ENCODE results near the gene ARID3A. TPM values are rescaled to one million over a fixed set of nuclear protein-coding genes. Genes with fewer than 3 reads are reported as not detected.
A peak's percentile ranks its signal among the peaks of the same experiment; 100 is the strongest.

Gene ARID3A
- total RNA-seq, 4 donors from 2014 or later: 1.8 to 9.9 (median 7.8) TPM

- peak overlapping the region; percentile 81 to 91 (median 88) for H3K27ac ChIP-seq
Measured at GRCh38 chr19:892243-892893, 33.5 kb upstream of the ARID3A start.

DNA sequence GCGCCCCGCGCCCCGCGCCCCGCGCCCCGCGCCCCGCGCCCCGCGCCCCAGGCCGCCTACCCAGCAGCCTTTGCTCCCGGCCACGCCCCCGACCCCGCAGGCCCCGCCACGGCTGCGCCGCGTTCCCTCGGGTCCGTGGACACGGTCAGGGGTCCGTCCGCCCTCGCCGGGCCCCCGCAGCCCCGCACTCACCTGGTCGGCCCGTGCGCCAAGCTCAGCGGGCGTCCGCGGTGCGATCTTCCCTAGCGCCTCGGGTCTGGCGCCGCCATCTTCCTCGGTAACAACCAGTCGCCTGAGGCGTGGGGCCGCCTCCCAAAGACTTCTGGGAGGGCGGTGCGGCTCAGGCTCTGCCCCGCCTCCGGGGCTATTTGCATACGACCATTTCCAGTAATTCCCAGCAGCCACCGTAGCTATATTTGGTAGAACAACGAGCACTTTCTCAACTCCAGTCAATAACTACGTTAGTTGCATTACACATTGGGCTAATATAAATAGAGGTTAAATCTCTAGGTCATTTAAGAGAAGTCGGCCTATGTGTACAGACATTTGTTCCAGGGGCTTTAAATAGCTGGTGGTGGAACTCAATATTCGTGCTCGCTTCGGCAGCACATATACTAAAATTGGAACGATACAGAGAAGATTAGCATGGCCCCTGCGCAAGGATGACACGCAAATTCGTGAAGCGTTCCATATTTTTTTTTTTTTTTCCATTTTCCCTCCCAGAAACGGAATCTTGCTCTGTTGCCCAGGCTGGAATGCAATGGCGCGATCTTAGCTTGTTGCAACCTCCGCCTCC, 32.7 kb upstream of the ARID3A start, which contains the start of the genes MED16 and RNU6-9:
Gene MED16, minus strand, starts transcription at position 294 of the 796 bp plus-strand sequence. CDS start 2,056 bp downstream, outside the sequence.
Gene RNU6-9, plus strand, starts transcription at position 591 of the 796 bp plus-strand sequence.
- peak; percentile 98 to 99 for ATAC-seq
- intact Hi-C loops (cut with DNase I; ENCODE audit: low total_unique reads): loop anchor here (1.0 kb wide), 2 partner anchors 20 to 96 kb away; partner anchors contain the start of genes PTBP1 and R3HDM4

More at GRCh38 chr19:892243-892893, 33.5 kb upstream of the ARID3A start:
- Histone ChIP-seq H3K4me1 (peaks cover 0 to 9% of the 10 kb centered on the region in 2 donors), H3K36me3 (peaks cover 0 to 14% of the 10 kb centered on the region in 2 donors), H3K4me3 (peak overlapping the region; percentile 73 to 84 (median 75)), H3K9me3 (no peaks in the 10 kb centered on the region), H3K27me3 (no peaks in the 10 kb centered on the region)
- intact Hi-C loops (cut with DNase I; ENCODE audit: low total_unique reads): no loop called here
- in situ Hi-C loops (cut with MboI; ENCODE audit: low sequenced_read_pairs in 4 of 4): no loop called here
- ATAC-seq (no peak), DNase-seq (no peak)
- TF ChIP-seq CTCF (IDR thresholded peaks at IDR 0.05 in 4 of 5, conservative IDR thresholded peaks at IDR 0.05 in 1 of 5): no peak
- no peak for TF ChIP-seq POLR2A (IDR thresholded peaks at IDR 0.05)

DNA sequence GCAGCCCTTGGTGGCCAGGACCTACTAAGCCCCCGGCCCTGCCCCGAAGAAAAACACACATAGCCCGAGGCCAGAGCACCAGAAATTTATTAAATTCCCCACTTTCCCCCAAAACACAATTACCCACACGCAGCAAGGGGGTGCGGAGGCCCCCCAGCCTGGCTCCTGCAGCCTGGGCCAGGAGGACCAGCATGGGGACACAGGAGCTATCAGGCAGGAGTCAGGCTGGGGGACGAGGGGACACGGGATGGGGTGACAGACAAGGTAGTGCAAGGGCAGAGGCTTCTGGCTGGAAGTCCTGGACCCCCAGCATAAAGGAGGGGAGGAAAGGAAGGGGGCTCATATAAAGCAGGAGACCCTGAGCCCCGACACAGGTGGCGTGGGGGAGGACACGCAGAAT, 29.4 kb upstream of the ARID3A start:
- H3K27ac ChIP-seq: no peak overlapping the region
- H3K27me3 ChIP-seq: no peaks in the 10 kb centered on the region
- in situ Hi-C loops (cut with MboI; ENCODE audit: low sequenced_read_pairs in 4 of 4): no loop called here
- H3K4me3 ChIP-seq: no peak overlapping the region
- intact Hi-C loops (cut with DNase I; ENCODE audit: low total_unique reads): no loop called here
- H3K9me3 ChIP-seq: no peaks in the 10 kb centered on the region
- DNase-seq: no peak
- no peak for ATAC-seq
- H3K36me3 ChIP-seq: peaks cover 0 to 15% of the 10 kb centered on the region in 2 donors
- no peak for TF ChIP-seq POLR2A (IDR thresholded peaks at IDR 0.05)
- no peak for TF ChIP-seq CTCF (IDR thresholded peaks at IDR 0.05 in 4 of 5, conservative IDR thresholded peaks at IDR 0.05 in 1 of 5)
- peaks cover 0 to 9% of the 10 kb centered on the region in 2 donors for H3K4me1 ChIP-seq

More for the DNA sequence above, 32.7 kb upstream of the ARID3A start, which contains the start of the genes MED16 and RNU6-9:
- H3K9me3 ChIP-seq: no peaks in the 10 kb centered on the region
- TF ChIP-seq POLR2A (IDR thresholded peaks at IDR 0.05) (peak; percentile 61 to 69), CTCF (IDR thresholded peaks at IDR 0.05 in 4 of 5, conservative IDR thresholded peaks at IDR 0.05 in 1 of 5) (peak in 1 of 5 experiments; percentile 6)
- in situ Hi-C loops (cut with MboI; ENCODE audit: low sequenced_read_pairs in 4 of 4): no loop called here
- peak within 1 kb of the TSS; percentile 81 to 91 (median 88) for H3K27ac ChIP-seq
- H3K36me3 ChIP-seq: peaks cover 0 to 13% of the 10 kb centered on the region in 2 donors
- peaks cover 0 to 9% of the 10 kb centered on the region in 2 donors for H3K4me1 ChIP-seq
- peak within 1 kb of the TSS; percentile 73 to 84 (median 75) for H3K4me3 ChIP-seq
- DNase-seq: peak; percentile 85 to 92
- H3K27me3 ChIP-seq: no peaks in the 10 kb centered on the region

- in situ Hi-C loops (cut with MboI; ENCODE audit: low sequenced_read_pairs in 4 of 4): no loop called here
Measured at GRCh38 chr19:896999-897398, 28.8 kb upstream of the ARID3A start.

More at GRCh38 chr19:896999-897398, 28.8 kb upstream of the ARID3A start:
- Histone ChIP-seq H3K27me3 (no peaks in the 10 kb centered on the region), H3K4me3 (no peak overlapping the region), H3K9me3 (no peaks in the 10 kb centered on the region), H3K27ac (no peak overlapping the region), H3K36me3 (peaks cover 0 to 19% of the 10 kb centered on the region in 2 donors), H3K4me1 (peaks cover 0 to 6% of the 10 kb centered on the region in 2 donors)
- ATAC-seq (no peak), DNase-seq (no peak)
- TF ChIP-seq POLR2A (IDR thresholded peaks at IDR 0.05): no peak
- intact Hi-C loops (cut with DNase I; ENCODE audit: low total_unique reads): no loop called here

All from gastrocnemius medialis (tissue), 4 donors.